Mesenchymal stem cell (in vitro differentiated cells and primary cell): ENCODE data around the gene TAMALIN.

Experiments used
- DNase-seq: peaks from one replicate; pipeline ENCODE4 v3.0.0-alpha.2; 2013
- H2AFZ ChIP-seq: one replicate; pipeline ENCODE4 v1.6.1; 2013; ENCODE audit warnings: low read depth, mild to moderate bottlenecking, control low read depth, inconsistent platforms, low read length, moderate library complexity
- H2AK5ac ChIP-seq: 2 replicates; pipeline ENCODE4 v1.6.1; 2013; ENCODE audit warnings: low read length, moderate library complexity, mild to moderate bottlenecking, inconsistent platforms; ENCODE audit not compliant: severe bottlenecking
- H2BK120ac ChIP-seq: one replicate; pipeline ENCODE4 v1.6.1; 2013; ENCODE audit warnings: low read depth, mild to moderate bottlenecking, inconsistent platforms, low read length, moderate library complexity
- H2BK12ac ChIP-seq, 2 experiments: one replicate each; pipeline ENCODE4 v1.6.1; 2013; ENCODE audit warnings: inconsistent platforms in 2 of 2, low read length in 2 of 2, mild to moderate bottlenecking in 2 of 2, moderate library complexity in 2 of 2, control low read depth in 1 of 2
- H2BK15ac ChIP-seq: one replicate; pipeline ENCODE4 v1.6.1; 2013; ENCODE audit warnings: mild to moderate bottlenecking, low read depth, inconsistent platforms; ENCODE audit not compliant: poor library complexity, severe bottlenecking
- H2BK5ac ChIP-seq: 2 replicates; pipeline ENCODE4 v1.6.1; 2013; ENCODE audit warnings: low read depth, mild to moderate bottlenecking, low read length, control low read depth, inconsistent platforms; ENCODE audit not compliant: poor library complexity, severe bottlenecking
- H3K14ac ChIP-seq, 2 experiments: one replicate each; pipeline ENCODE4 v1.6.1; 2013; ENCODE audit warnings: inconsistent platforms in 2 of 2, low read length in 2 of 2, control low read depth in 1 of 2, mild to moderate bottlenecking in 1 of 2, moderate library complexity in 1 of 2
- H3K18ac ChIP-seq, 2 experiments: one replicate each; pipeline ENCODE4 v1.6.1; 2013; ENCODE audit warnings: inconsistent platforms in 2 of 2, low read length in 2 of 2, control low read depth in 1 of 2, low read depth in 1 of 2, mild to moderate bottlenecking in 1 of 2
- H3K23ac ChIP-seq, 2 experiments: one replicate each; pipeline ENCODE4 v1.6.1; 2013; ENCODE audit warnings: inconsistent platforms in 2 of 2, low read length in 2 of 2, mild to moderate bottlenecking in 2 of 2, moderate library complexity in 2 of 2, control low read depth in 1 of 2
- H3K27ac ChIP-seq: 2 replicates; pipeline ENCODE4 v1.5.1; 2013; ENCODE audit warnings: mild to moderate bottlenecking, moderate library complexity, low read length, control low read depth, inconsistent platforms; ENCODE audit not compliant: poor library complexity, severe bottlenecking
- H3K27me3 ChIP-seq, 2 experiments: 2 replicates each; pipeline versions ENCODE4 v1.6.1 to v1.7.0; 2013; ENCODE audit warnings: low read length in 2 of 2, mild to moderate bottlenecking in 2 of 2, moderate library complexity in 2 of 2, control low read depth in 1 of 2, inconsistent platforms in 1 of 2; ENCODE audit not compliant: control insufficient read depth in 1 of 2, insufficient read depth in 1 of 2
- H3K36me3 ChIP-seq, 2 experiments: 2 replicates each; pipeline versions ENCODE4 v1.6.1 to v1.7.0; 2013; ENCODE audit warnings: low read length in 2 of 2, control low read depth in 1 of 2, inconsistent platforms in 1 of 2, low read depth in 1 of 2, mild to moderate bottlenecking in 1 of 2; ENCODE audit not compliant: insufficient read depth in 2 of 2, control insufficient read depth in 1 of 2
- H3K4ac ChIP-seq, 2 experiments: one replicate each; pipeline ENCODE4 v1.6.1; 2013; ENCODE audit warnings: inconsistent platforms in 2 of 2, low read length in 2 of 2, mild to moderate bottlenecking in 2 of 2, moderate library complexity in 2 of 2, control low read depth in 1 of 2, low read depth in 1 of 2
- H3K4me1 ChIP-seq: 2 replicates; pipeline ENCODE4 v1.6.1; 2013; ENCODE audit warnings: low read depth, low read length, control low read depth; ENCODE audit not compliant: control insufficient read depth, insufficient read depth
- H3K4me2 ChIP-seq: 2 replicates; pipeline ENCODE4 v1.6.1; 2013; ENCODE audit warnings: low read length, mild to moderate bottlenecking, inconsistent platforms; ENCODE audit not compliant: poor library complexity, severe bottlenecking
- H3K4me3 ChIP-seq, 2 experiments: 2 replicates each; pipeline versions ENCODE4 v1.5.1 to v1.7.0; 2013; ENCODE audit warnings: low read length in 2 of 2, mild to moderate bottlenecking in 2 of 2, control low read depth in 1 of 2, low read depth in 1 of 2; ENCODE audit not compliant: insufficient read depth in 1 of 2
- H3K79me1 ChIP-seq: replicated peaks from 2 replicates; pipeline ENCODE4 v1.6.1; 2013; ENCODE audit warnings: mild to moderate bottlenecking, control low read depth, low read length, inconsistent platforms; ENCODE audit not compliant: poor library complexity, severe bottlenecking
- H3K9ac ChIP-seq: 2 replicates; pipeline ENCODE4 v1.7.0; 2013; ENCODE audit warnings: mild to moderate bottlenecking, low read length, moderate library complexity
- H3K9me3 ChIP-seq: 2 replicates; pipeline ENCODE4 v1.7.0; 2013; ENCODE audit warnings: mild to moderate bottlenecking, low read length; ENCODE audit not compliant: control insufficient read depth
- H4K8ac ChIP-seq: one replicate; pipeline ENCODE4 v1.6.1; 2013; ENCODE audit warnings: inconsistent platforms, mild to moderate bottlenecking, low read length, moderate library complexity
- H4K91ac ChIP-seq: one replicate; pipeline ENCODE4 v1.6.1; 2013; ENCODE audit warnings: mild to moderate bottlenecking, low read length, inconsistent platforms
- WGBS: methylation state at CpG from one replicate; pipeline ENCODE4 v1.1.7; 2013; ENCODE audit warnings: mixed read lengths; 5-methylcytosine and 5-hydroxymethylcytosine counted together

Gene TAMALIN

GRCh38 chr12:52007982-52008510, 1.3 kb downstream of the TAMALIN start:
- H3K36me3 ChIP-seq: peaks cover 15 to 19% of the 10 kb centered on the region in 2 experiments
- H2BK12ac ChIP-seq: no peak overlapping the region
- no peak overlapping the region for H2BK5ac ChIP-seq
- peak overlapping the region; percentile 52 for H2BK15ac ChIP-seq
- 33% methylated on average over 2 of the region's 5 CpGs for WGBS
- H3K27me3 ChIP-seq: peaks cover 3 to 8% of the 10 kb centered on the region in 2 experiments
- H3K23ac ChIP-seq: no peak overlapping the region
- DNase-seq: no peak
- H3K9ac ChIP-seq: peak overlapping the region; percentile 85
- H2AK5ac ChIP-seq: peak overlapping the region; percentile 66
- H2BK120ac ChIP-seq: no peak overlapping the region
- peak overlapping the region; percentile 66 for H4K8ac ChIP-seq
- H3K79me1 ChIP-seq: peaks cover 10% of the 10 kb centered on the region
- peak overlapping the region; percentile 62 to 83 for H3K4me3 ChIP-seq
- H3K9me3 ChIP-seq: no peaks in the 10 kb centered on the region
- H3K18ac ChIP-seq: peak overlapping the region; percentile 85 to 87
- peaks cover 40% of the 10 kb centered on the region for H3K4me1 ChIP-seq
- H3K27ac ChIP-seq: no peak overlapping the region
- H2AFZ ChIP-seq: no peak overlapping the region
- no peak overlapping the region for H4K91ac ChIP-seq
- peak overlapping the region in 1 of 2 experiments; percentile 8 for H3K4ac ChIP-seq
- peak overlapping the region in 1 of 2 experiments; percentile 98 for H3K14ac ChIP-seq
- H3K4me2 ChIP-seq: peak overlapping the region; percentile 70

GRCh38 chr12:52009081-52009751, 2.5 kb downstream of the TAMALIN start:
- Histone ChIP-seq H3K23ac (no peak overlapping the region), H3K4me3 (no peak overlapping the region), H2BK12ac (peak overlapping the region; percentile 27 to 69), H3K36me3 (peaks cover 19 to 29% of the 10 kb centered on the region in 2 experiments), H2AFZ (no peak overlapping the region), H2AK5ac (peak overlapping the region; percentile 7), H2BK120ac (peak overlapping the region; percentile 22), H3K14ac (peak overlapping the region in 1 of 2 experiments; percentile 13), H3K4me2 (no peak overlapping the region), H3K9me3 (no peaks in the 10 kb centered on the region), H3K9ac (peak overlapping the region; percentile 85), H3K79me1 (peaks cover 10% of the 10 kb centered on the region), H4K91ac (peak overlapping the region; percentile 84), H3K4ac (peak overlapping the region; percentile 14 to 46), H3K18ac (peak overlapping the region; percentile 23 to 61), H2BK15ac (peak overlapping the region; percentile 73), H3K4me1 (peaks cover 44% of the 10 kb centered on the region), H4K8ac (peak overlapping the region; percentile 66), H3K27ac (peak overlapping the region; percentile 87), H2BK5ac (no peak overlapping the region), H3K27me3 (peaks cover 3 to 8% of the 10 kb centered on the region in 2 experiments)
- 90% methylated on average over 9 of the region's 10 CpGs for WGBS
- peak; percentile 30 for DNase-seq

- H2AK5ac ChIP-seq: peak overlapping the region; percentile 70
- H3K79me1 ChIP-seq: peaks cover 10% of the 10 kb centered on the region
- peak overlapping the region; percentile 74 for H2BK120ac ChIP-seq
- peak overlapping the region; percentile 80 for H2BK15ac ChIP-seq
- H3K36me3 ChIP-seq: peaks cover 29 to 32% of the 10 kb centered on the region in 2 experiments
- H4K91ac ChIP-seq: peak overlapping the region; percentile 99
- H3K9me3 ChIP-seq: no peaks in the 10 kb centered on the region
- H2BK12ac ChIP-seq: peak overlapping the region; percentile 85 to 96
- H3K27me3 ChIP-seq: peaks cover 3 to 8% of the 10 kb centered on the region in 2 experiments
- H3K27ac ChIP-seq: peak overlapping the region; percentile 87
- no peak overlapping the region for H2AFZ ChIP-seq
- H3K4me1 ChIP-seq: peaks cover 44% of the 10 kb centered on the region
- H4K8ac ChIP-seq: peak overlapping the region; percentile 93
- H2BK5ac ChIP-seq: peak overlapping the region; percentile 37
- H3K4me3 ChIP-seq: peak overlapping the region in 1 of 2 experiments; percentile 68
- 5% methylated on average over 11 of the region's 11 CpGs for WGBS
- H3K14ac ChIP-seq: peak overlapping the region in 1 of 2 experiments; percentile 70
- peak overlapping the region; percentile 93 to 97 for H3K4ac ChIP-seq
- peak overlapping the region; percentile 45 to 71 for H3K23ac ChIP-seq
- peak overlapping the region; percentile 98 to 99 for H3K18ac ChIP-seq
- H3K9ac ChIP-seq: peak overlapping the region; percentile 85
- DNase-seq: peak; percentile 93
- peak overlapping the region; percentile 7 for H3K4me2 ChIP-seq
These were observed 3.4 kb downstream of the TAMALIN start for GRCh38 chr12:52010152-52010622.
